Anterior cingulate cortex (tissue), 58 donors: ENCODE data around the gene GPR183.

Experiments used
- DNase-seq, 58 donors: peaks; one replicate each; lab custom pipeline; 2025; lab: John Stamatoyannopoulos, UW

Gene GPR183

GRCh38 chr13:99297331-99297730 is 9.9 kb downstream of the GPR183 start:
- DNase-seq, result no peak

- DNase-seq, result no peak
Observed at GRCh38 chr13:99296398-99296797, 10.8 kb downstream of the GPR183 start.

GRCh38 chr13:99295488-99296252 is 11.5 kb downstream of the GPR183 start:
- no peak for DNase-seq

- no peak for DNase-seq
Observed at GRCh38 chr13:99294958-99295357, 12.2 kb downstream of the GPR183 start.

GRCh38 chr13:99294198-99294597 is 13.0 kb downstream of the GPR183 start:
- DNase-seq, result no peak

- DNase-seq, result no peak
Observed at GRCh38 chr13:99293178-99293577, 14.0 kb downstream of the GPR183 start.

GRCh38 chr13:99290894-99291293 is 16.3 kb downstream of the GPR183 start:
- DNase-seq, result no peak

- DNase-seq, result no peak
Observed at GRCh38 chr13:99289674-99290337, 17.4 kb downstream of the GPR183 start.

- DNase-seq, result no peak
Observed at GRCh38 chr13:99289271-99289670, 17.9 kb downstream of the GPR183 start.

DNA sequence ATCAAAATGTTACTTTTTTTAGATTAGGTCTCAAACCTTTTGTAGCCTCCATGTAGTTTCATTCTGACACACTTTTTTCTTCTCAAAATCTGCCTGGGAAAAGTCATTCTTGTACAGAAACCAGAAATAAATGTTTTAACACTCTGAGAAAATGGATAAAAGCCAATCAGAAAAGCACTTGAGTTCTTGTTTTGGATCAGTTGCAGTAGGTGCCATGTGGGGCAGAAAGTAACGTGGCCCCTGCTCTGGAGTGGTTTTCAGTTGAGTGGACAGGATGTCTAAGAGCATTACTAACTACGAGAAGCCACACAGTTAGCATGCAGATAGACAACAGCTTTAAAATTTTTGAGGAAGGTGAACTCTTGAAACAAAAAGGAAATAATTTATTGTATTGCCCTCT is 19.1 kb downstream of the GPR183 start:
- no peak for DNase-seq

DNA sequence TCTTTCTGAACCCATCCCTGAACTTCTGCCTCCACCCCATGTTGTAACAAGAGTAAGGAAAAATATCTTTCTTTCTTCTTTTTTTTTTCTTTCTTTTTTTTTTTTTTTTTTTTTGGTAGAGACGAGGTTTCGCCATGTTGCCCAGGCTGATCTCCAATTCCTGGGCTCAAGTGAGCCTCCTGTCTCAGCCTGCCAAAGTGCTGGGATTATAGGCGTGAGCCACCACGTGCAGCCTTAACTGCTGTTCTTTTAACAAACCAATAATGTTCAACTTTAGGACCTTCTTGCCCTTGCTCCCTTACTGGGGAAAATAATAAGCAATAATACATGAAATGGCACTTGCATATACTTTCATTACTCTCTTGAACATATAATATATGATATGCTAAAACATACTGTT is 19.6 kb downstream of the GPR183 start:
- DNase-seq, result no peak

DNA sequence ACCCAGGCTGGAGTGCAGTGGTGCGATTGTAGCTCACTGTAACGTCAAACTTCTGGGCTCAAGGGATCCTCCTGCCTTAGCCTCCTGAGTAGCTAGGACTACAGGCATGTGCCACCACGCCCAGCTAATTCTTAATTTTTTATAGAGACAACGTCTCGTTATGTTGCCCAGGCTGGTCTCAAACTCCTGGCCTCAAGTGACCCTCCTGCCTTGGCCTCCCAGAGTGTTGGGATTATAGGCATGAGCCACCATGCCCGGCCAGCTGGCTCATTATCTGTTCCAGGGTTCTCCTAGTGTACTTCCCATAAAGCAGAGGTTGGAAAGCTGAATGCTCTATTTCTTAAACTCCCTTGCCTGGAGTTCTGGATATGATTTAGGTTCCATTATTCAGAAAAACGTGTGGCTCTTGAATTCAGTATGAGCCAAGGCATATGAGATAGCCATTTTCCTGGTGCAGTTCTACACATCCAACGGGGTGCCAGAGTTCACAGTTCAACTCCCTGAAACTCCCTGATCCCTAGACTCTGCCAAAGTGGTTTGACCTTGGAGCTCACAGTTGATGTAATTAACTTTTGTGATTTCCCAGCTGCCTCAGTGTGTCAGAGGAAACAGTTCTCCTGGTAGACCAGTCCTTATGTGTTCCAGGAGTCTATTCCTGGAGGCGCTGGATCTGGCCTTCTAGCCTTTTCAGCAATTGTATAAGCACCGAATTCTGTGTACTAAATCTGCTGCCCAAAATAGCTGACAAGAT is 21.6 kb downstream of the GPR183 start:
- no peak for DNase-seq

DNA sequence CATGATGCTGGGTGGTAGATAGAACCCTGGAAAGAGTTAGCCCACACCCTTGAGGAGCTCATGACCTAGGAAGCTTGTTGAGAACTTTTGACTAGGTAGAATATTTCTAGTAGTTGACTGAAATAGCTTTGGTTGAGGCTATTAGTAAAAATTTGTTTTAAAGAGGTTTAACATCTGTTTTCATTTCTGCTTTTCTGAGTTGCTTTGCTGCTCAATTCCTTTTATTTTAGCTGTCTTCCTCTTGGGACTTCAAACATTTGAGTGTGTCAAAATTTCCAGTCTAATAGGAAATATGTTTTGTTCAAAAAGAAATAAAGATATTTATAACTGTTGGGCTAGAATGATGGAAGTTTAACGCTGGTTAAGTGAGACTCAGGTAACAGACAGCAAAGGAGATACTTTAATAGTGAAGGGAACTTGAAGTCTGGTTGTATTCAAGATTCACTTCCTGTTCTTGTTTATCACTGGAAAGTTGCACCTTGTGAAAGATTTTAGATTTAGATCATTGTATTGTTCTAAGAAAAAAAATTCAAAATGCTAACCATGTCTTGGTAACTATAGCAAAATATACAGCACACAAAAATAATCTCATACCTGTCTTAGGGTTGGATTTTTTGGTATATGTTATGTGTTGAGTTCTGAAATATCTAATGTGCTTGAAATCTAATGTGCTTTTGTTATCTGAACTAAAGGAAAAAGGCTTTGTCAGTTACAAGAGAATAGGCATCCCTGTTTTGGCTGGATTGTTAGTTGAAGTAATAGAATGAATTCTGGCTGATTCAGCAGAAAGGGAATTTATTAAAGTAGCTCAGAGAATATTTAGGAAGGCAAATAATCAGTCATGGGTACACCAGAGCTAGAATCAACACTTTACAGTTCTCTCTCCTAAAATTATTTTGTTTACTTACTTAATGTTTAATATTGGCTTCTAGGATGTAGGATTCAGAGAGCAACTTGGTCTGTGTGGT is 24.7 kb downstream of the GPR183 start:
- no peak for DNase-seq

DNA sequence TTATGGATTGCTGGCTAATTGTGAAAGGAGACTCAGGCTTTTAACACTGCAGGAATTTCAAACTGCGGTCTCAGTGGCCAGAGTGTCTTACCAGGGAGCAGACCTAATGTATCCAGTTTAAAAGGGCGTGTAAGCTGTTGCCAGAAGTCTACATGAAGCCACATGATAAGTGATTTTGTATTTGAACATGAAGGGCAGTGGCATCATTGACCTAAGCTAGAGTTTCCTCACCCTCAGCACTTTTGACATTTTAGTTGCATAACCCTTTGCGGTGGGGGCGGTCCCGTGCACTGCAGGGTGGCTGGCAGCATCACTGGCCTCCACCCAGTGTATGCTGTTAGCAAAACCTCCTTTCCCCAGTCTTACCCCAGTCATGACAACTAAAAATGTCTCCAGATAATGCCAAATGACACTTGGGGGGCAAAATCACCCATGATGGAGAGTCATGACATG is 25.4 kb downstream of the GPR183 start:
- no peak for DNase-seq

GRCh38 chr13:99280166-99280565 is 27.0 kb downstream of the GPR183 start:
- no peak for DNase-seq

DNA sequence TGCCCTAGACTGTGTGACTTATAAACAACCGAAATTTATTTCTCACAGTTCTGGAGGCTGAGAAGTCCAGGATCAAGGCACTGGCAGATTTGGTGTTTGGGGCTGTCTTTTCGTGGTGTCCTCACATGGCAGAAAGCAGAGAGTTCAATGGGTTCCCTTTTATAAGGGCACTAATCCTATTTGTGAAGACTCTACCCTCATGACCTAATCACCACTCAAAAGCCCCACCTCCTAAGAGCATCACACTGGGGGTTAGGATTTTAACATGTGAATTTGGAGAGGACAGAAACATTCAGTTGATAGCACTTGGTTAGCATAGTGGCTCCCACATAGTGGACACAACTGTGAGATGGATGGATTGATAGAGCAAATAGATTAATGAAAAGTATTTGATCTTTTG is 27.6 kb downstream of the GPR183 start:
- no peak for DNase-seq

DNA sequence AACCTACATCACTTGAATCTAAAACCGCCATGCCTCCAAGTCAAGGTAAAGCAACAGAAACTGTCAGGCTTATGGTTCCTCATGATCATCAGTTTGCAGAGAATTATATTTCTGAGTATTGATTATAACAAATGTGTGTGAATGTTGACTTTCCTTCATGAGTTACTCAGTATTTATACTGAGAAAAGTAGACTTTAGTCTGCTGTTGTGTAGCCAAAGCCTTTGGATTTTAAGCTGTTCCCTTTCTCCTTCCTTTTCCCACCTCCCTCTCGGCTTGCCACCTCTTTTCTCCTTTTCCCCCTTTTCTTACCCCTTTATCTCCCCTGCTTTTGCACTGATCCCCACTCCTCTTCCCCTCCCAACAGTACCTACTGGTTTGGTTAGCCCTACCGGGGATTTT is 28.4 kb downstream of the GPR183 start:
- DNase-seq, result no peak

GRCh38 chr13:99278200-99278599 is 29.0 kb downstream of the GPR183 start:
- no peak for DNase-seq

- no peak for DNase-seq
Observed at GRCh38 chr13:99277629-99278028, 29.6 kb downstream of the GPR183 start.

GRCh38 chr13:99276706-99277105 is 30.5 kb downstream of the GPR183 start:
- no peak for DNase-seq
